Spinal cord (tissue), 10 donors: ENCODE results near the gene CHRNA1. TPM values are rescaled to one million over a fixed set of nuclear protein-coding genes. Genes with fewer than 3 reads are reported as not detected.

Experiments
- DNase-seq, 6 donors: peaks; one replicate each; pipeline versions ENCODE4 v3.0.0 to v3.0.0-alpha.2; 2013 to 2015; ENCODE audit warnings: low spot score in 6 of 6, low read depth in 4 of 6
- H3K27ac ChIP-seq: one replicate; pipeline ENCODE4 v1.5.1; 2013; ENCODE audit warnings: low read depth, low read length, control low read depth
- H3K27me3 ChIP-seq: one replicate; pipeline ENCODE4 v1.6.1; 2013; ENCODE audit warnings: low read length; ENCODE audit not compliant: control insufficient read depth, insufficient read depth
- H3K36me3 ChIP-seq: one replicate; pipeline ENCODE4 v1.6.1; 2013; ENCODE audit warnings: low read length; ENCODE audit not compliant: control insufficient read depth, insufficient read depth
- H3K4me1 ChIP-seq: one replicate; pipeline ENCODE4 v1.6.1; 2013; ENCODE audit warnings: low read length; ENCODE audit not compliant: control insufficient read depth, insufficient read depth
- H3K4me3 ChIP-seq: one replicate; pipeline ENCODE4 v1.5.1; 2013; ENCODE audit warnings: low read depth, low read length, control low read depth
- H3K9me3 ChIP-seq: one replicate; pipeline ENCODE4 v1.6.1; 2013; ENCODE audit warnings: low read length; ENCODE audit not compliant: control insufficient read depth, insufficient read depth
- WGBS: methylation state at CpG from one replicate; pipeline ENCODE4 v1.1.5; 2013; ENCODE audit warnings: missing lambda C conversion rate; ENCODE audit not compliant: insufficient coverage; 5-methylcytosine and 5-hydroxymethylcytosine counted together
- polyA plus RNA-seq, 2 donors: library from polyadenylated mRNA; unstranded; fragments of 120-200 nt; gene quantifications; one replicate each; pipeline ENCODE4 v1.2.1, GENCODE V29; 2013; ENCODE audit not compliant: insufficient read length in 2 of 2
- total RNA-seq, 2 donors: library from RNA; depleted of rRNA in 1 of 2; stranded (reverse); fragments of 120-200 nt in 1 of 2; fragments of >200 nt in 1 of 2; gene quantifications; one replicate each; pipeline versions ENCODE4 v1.2.3 to v1.2.4, GENCODE V29; 2013 to 2014
- donor health status: healthy.

Gene CHRNA1
- total and polyA plus RNA-seq, 4 donors, result 0.20 to 0.68 (median 0.22) TPM

DNA sequence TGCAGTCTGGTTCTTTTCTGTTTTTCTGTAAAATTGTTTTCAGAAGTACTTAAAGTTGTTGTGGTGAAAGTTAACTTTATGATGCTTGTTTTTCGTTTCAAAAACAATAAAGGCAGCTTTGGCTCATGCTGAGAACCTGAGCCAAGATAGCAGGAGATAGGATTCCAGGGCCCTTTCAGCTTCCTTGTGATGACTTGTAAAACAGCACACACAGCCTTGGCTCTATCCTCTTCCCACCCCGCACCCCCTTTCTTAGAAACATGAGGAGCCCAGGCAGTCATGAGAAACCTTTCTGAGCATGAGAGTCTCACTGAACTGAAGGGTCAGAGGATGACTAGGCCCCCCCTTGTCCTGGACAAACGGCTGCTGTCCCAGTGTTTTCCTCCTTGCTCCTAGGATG, 12.4 kb upstream of the CHRNA1 start:
- no peak for DNase-seq
- Histone ChIP-seq H3K4me3 (no peak overlapping the region), H3K36me3 (no peaks in the 10 kb centered on the region), H3K4me1 (peaks cover 18% of the 10 kb centered on the region), H3K27ac (peak overlapping the region; percentile 36), H3K9me3 (no peaks in the 10 kb centered on the region), H3K27me3 (no peaks in the 10 kb centered on the region)
- WGBS, result 61% methylated on average over 3 of the region's 3 CpGs

DNA sequence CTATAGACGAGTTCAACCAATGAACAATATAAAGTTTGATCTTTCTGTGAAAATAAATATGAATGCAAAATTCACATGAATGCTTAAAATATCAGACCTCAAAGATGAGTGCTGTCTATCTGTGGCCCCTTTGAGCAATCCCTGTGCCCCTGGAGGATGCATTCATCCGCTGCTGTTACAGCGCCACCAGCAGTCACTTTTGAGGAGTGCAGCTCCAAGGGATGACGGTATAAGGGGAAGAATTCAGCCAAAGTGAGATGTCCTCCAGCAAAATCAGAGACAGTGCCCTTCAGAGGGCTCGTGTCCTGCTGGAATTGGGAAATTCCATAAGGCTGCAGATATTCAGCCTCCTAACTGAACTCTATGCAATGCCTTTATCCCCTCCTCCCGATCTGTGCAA, 12.0 kb upstream of the CHRNA1 start:
- no peaks in the 10 kb centered on the region for H3K36me3 ChIP-seq
- H3K4me1 ChIP-seq, result peaks cover 21% of the 10 kb centered on the region
- WGBS, result 81% methylated on average over 4 of the region's 6 CpGs
- H3K4me3 ChIP-seq, result no peak overlapping the region
- no peak overlapping the region for H3K27ac ChIP-seq
- no peak for DNase-seq
- no peaks in the 10 kb centered on the region for H3K27me3 ChIP-seq
- no peaks in the 10 kb centered on the region for H3K9me3 ChIP-seq

DNA sequence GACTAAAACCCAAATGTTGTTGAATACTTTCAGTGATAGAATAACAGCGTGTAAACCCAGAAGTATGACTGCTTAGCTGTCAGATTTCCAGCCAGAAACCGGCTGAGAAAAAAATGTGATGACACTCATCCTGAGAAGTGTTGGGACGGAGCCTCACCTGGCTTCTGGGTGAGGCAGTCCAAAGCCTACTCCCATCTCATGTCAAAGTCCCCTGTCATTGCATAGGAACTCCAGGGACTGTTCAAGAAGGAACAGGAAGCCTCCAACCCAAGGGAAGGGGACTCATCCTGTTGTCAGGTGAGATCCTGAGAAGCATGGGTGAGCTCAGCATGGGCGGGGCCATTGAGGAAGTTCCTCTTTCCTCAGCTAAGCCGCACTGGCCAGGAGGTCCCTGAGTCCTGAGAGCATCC, 11.3 kb upstream of the CHRNA1 start:
- H3K27me3 ChIP-seq, result no peaks in the 10 kb centered on the region
- peak in 1 of 6 donors; percentile 55 for DNase-seq
- 85% methylated on average over 4 of the region's 5 CpGs for WGBS
- H3K36me3 ChIP-seq, result no peaks in the 10 kb centered on the region
- H3K4me3 ChIP-seq, result no peak overlapping the region
- no peaks in the 10 kb centered on the region for H3K9me3 ChIP-seq
- peaks cover 21% of the 10 kb centered on the region for H3K4me1 ChIP-seq
- H3K27ac ChIP-seq, result no peak overlapping the region

GRCh38 chr2:174774886-174775285, 10.6 kb upstream of the CHRNA1 start:
- Histone ChIP-seq H3K4me3 (no peak overlapping the region), H3K36me3 (no peaks in the 10 kb centered on the region), H3K4me1 (peaks cover 21% of the 10 kb centered on the region), H3K9me3 (no peaks in the 10 kb centered on the region), H3K27me3 (no peaks in the 10 kb centered on the region), H3K27ac (no peak overlapping the region)
- WGBS, result no CpG with 5 or more reads among the region's 4 CpGs
- peak in 1 of 6 donors; percentile 58 for DNase-seq

GRCh38 chr2:174773215-174773614, 8.9 kb upstream of the CHRNA1 start:
- DNase-seq, result no peak
- Histone ChIP-seq H3K36me3 (no peaks in the 10 kb centered on the region), H3K27me3 (no peaks in the 10 kb centered on the region), H3K9me3 (no peaks in the 10 kb centered on the region), H3K4me3 (no peak overlapping the region), H3K4me1 (peaks cover 15% of the 10 kb centered on the region), H3K27ac (no peak overlapping the region)
- 57% methylated on average over 1 of the region's 2 CpGs for WGBS

DNA sequence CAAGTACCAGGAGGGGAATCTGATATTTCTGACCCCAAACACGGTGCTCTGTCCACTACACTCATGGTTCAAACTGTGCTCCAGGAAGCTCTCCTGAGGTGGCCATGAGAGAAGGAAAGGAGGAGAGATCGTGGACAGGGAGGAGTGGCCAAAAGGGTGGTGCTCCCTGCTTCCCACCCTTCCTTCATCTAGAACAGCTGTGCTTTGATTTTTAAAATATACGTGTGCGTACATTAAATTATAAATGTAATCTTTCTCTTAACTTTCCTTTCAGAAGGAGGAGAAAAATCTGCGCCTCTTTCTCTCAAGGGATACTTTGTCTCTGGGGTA, 8.2 kb upstream of the CHRNA1 start:
- Histone ChIP-seq H3K27me3 (no peaks in the 10 kb centered on the region), H3K4me1 (peaks cover 12% of the 10 kb centered on the region), H3K27ac (peak overlapping the region; percentile 41), H3K9me3 (no peaks in the 10 kb centered on the region), H3K4me3 (no peak overlapping the region), H3K36me3 (no peaks in the 10 kb centered on the region)
- DNase-seq, result no peak
- 80% methylated on average over 2 of the region's 5 CpGs for WGBS

DNA sequence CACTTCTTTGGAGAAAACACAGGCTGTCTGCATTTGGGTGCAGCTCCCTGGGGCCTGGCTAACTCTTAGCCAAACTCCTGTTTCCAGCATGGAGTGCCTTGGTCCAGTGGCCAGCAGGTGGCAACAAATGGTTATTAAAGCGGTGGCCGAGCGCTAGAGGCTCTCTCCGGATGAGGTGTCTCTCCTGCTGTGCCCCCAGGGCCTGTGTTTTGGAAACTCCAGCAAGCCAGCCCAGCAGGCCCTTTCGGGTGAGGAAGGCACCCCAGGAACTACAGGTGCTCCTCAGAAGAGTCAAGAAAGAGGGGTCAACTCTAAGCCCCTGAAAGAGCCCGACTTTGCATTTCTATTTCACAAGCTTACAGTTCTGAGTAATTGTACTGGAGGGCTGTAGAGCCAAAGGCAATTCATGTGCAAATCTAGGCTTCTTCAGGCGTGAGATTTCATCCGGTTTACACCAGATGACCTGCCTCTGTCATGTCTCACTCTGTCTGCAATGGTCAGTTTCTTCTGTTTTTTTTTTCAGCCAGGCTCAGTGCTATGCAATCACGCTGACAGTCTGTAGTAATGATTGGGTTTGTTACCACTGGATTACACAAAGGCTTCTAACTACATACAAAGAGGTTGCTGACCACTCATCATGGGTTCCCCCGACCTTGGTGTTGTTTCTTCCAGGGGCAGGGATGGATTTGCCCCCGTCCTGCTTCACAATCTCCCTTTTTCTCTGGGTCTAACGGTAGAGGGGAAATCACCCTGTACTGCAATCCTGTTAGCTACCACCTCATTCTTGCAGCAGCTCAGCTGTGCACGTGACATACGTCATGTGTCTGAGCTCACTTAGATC, 7.6 kb upstream of the CHRNA1 start:
- WGBS, result 23% methylated on average over 8 of the region's 14 CpGs
- DNase-seq, result peak in 5 of 6 donors; percentile 47 to 89 (median 57)
- H3K36me3 ChIP-seq, result no peaks in the 10 kb centered on the region
- H3K9me3 ChIP-seq, result no peaks in the 10 kb centered on the region
- H3K4me3 ChIP-seq, result no peak overlapping the region
- H3K27me3 ChIP-seq, result no peaks in the 10 kb centered on the region
- H3K4me1 ChIP-seq, result peaks cover 10% of the 10 kb centered on the region
- peak overlapping the region; percentile 41 for H3K27ac ChIP-seq

DNA sequence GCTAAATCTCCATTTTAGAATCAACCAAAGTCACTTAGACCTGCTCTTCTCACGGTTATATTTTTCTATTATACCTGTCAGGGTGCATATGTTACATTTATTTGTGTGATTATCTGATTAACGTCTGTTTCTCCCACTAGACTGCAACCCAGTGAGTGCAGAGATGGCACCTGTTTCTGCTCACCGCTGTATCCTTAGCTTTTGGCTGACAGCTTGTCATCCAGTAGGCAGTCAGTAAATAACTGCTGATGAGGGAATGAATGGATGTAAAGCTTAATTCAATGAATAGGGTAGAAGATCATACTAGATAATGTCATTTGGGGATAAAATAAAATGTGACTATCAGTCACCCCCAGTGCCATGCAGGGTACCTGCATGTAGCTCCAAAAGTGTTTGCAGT, 6.9 kb upstream of the CHRNA1 start:
- Histone ChIP-seq H3K27me3 (no peaks in the 10 kb centered on the region), H3K4me3 (no peak overlapping the region), H3K36me3 (no peaks in the 10 kb centered on the region), H3K9me3 (no peaks in the 10 kb centered on the region), H3K4me1 (peaks cover 9% of the 10 kb centered on the region), H3K27ac (no peak overlapping the region)
- 83% methylated on average over 1 of the region's 3 CpGs for WGBS
- no peak for DNase-seq

- no peak for DNase-seq
- Histone ChIP-seq H3K27ac (no peak overlapping the region), H3K4me3 (no peak overlapping the region), H3K4me1 (peaks cover 14% of the 10 kb centered on the region), H3K36me3 (no peaks in the 10 kb centered on the region), H3K9me3 (no peaks in the 10 kb centered on the region), H3K27me3 (no peaks in the 10 kb centered on the region)
- 87% methylated on average over 9 of the region's 9 CpGs for WGBS
Observed at GRCh38 chr2:174768557-174768956, 4.3 kb upstream of the CHRNA1 start.

DNA sequence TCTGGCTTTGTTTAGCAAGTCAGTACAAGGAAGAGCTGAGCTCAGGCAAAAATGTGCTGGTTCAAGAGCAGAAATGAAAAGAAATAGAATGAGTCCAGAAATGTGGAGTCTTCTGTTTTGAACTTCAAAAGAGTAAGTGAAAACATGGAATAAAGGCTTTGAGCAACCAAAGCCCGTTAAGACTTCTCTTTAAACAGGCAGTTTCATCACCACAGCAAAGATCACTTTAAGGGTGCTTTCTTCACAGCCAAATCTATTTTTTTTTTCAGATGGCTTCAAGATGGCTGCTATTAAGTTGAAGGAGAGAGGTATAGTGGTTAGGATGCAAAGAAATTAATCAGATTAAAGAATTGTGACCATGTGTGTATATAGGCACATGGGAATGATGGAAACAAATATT, 2.0 kb upstream of the CHRNA1 start:
- H3K4me3 ChIP-seq, result no peak overlapping the region
- peaks cover 8% of the 10 kb centered on the region for H3K4me1 ChIP-seq
- no CpG with 5 or more reads among the region's 1 CpG for WGBS
- H3K27ac ChIP-seq, result no peak overlapping the region
- H3K36me3 ChIP-seq, result no peaks in the 10 kb centered on the region
- H3K27me3 ChIP-seq, result no peaks in the 10 kb centered on the region
- H3K9me3 ChIP-seq, result no peaks in the 10 kb centered on the region
- DNase-seq, result no peak
